ENCODE results near the gene CDK11A.
"Not testable (repeated sequence)": the region's sequence is repeated elsewhere in the genome, so short reads cannot be mapped to it uniquely, and the experiment has no call there.

- TF ChIP-seq CTCF (conservative IDR thresholded peaks at IDR 0.05 in 1 of 2, IDR thresholded peaks at IDR 0.05 in 1 of 2; ENCODE audit: low read depth in 1 of 2, low read length in 2 of 2); EZH2 (IDR thresholded peaks at IDR 0.05; ENCODE audit: low read length, missing control alignments): not testable (repeated sequence)
Measured at GRCh38 chr1:1704284-1704957, 19.7 kb downstream of the CDK11A start.

All from fibroblast of lung (primary cell).